ENCODE data around the gene LRRC43.
"Not testable (repeated sequence)": the region's sequence is repeated elsewhere in the genome, so short reads cannot be mapped to it uniquely, and the experiment has no call there.

LRRC43 gene

DNA sequence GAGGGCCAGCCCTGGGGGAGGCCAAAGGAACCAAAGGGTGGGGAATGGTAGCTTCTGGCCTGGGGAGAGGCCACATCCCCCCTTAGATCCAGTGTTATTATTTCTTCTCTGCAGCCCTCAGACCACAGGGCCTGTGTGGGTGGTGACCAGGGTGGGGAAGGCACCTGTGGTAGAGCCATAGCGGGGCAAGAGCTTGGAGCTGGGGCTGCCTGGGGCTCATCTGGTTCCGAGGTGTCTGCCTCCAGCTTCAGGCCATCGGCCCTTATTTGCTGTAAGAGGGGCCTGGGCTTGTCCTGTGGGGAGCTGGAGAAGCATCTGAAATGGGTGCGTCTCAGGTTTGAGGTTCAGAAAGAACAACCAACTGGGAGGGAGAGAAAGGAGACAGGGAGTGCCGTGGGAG is 18.5 kb downstream of the LRRC43 start:
- H2BK12ac ChIP-seq (ENCODE audit: low read length): no peak overlapping the region
- H3K27me3 ChIP-seq (ENCODE audit: insufficient read depth, low read length): peaks cover 13% of the 10 kb centered on the region
- H4K12ac ChIP-seq (ENCODE audit: low read depth, low read length): no peak overlapping the region
- H3K27ac ChIP-seq (ENCODE audit: low read depth, low read length): no peak overlapping the region
- no peak overlapping the region for H2BK120ac ChIP-seq (ENCODE audit: insufficient read depth, low read length, poor library complexity)
- no peak overlapping the region for H3K4ac ChIP-seq (ENCODE audit: low read depth, low read length)
- peaks cover 1% of the 10 kb centered on the region for H3K9me3 ChIP-seq (ENCODE audit: insufficient read depth, low read depth, low read length)
- H4K91ac ChIP-seq (ENCODE audit: low read depth, low read length): no peak overlapping the region
- H3K79me1 ChIP-seq (ENCODE audit: low read length): peaks cover 2% of the 10 kb centered on the region
- H3K4me2 ChIP-seq (ENCODE audit: low read length): no peak overlapping the region
- no peak overlapping the region for H4K8ac ChIP-seq (ENCODE audit: low read depth, low read length)
- H3K9ac ChIP-seq (ENCODE audit: low read length): no peak overlapping the region
- no peak overlapping the region for H2AFZ ChIP-seq (ENCODE audit: insufficient read depth, low read length, poor library complexity)
- H3K18ac ChIP-seq (ENCODE audit: low read length): no peak overlapping the region
- no peak overlapping the region for H3K14ac ChIP-seq (ENCODE audit: low read length)
- DNase-seq: no peak
- H3K23ac ChIP-seq (ENCODE audit: low read length): no peak overlapping the region
- H3K36me3 ChIP-seq (ENCODE audit: control insufficient read depth in 1 of 2, insufficient read depth in 2 of 2, low read length in 2 of 2): peaks cover 1 to 2% of the 10 kb centered on the region in 2 experiments
- H2BK5ac ChIP-seq (ENCODE audit: low read depth, low read length, poor library complexity): no peak overlapping the region
- H3K4me1 ChIP-seq (ENCODE audit: control insufficient read depth in 1 of 2, insufficient read depth in 2 of 2, low read length in 2 of 2): peaks cover 6 to 10% of the 10 kb centered on the region in 2 experiments
- no peaks in the 10 kb centered on the region for H3K79me2 ChIP-seq (ENCODE audit: control insufficient read depth, insufficient read depth, low read length, poor library complexity)
- H2AK5ac ChIP-seq (ENCODE audit: low read length): no peak overlapping the region
- no peak overlapping the region for H3K4me3 ChIP-seq (ENCODE audit: low read depth, low read length)
- WGBS (ENCODE audit: extremely low coverage, insufficient coverage, insufficient read length): no CpG with 5 or more reads among the region's 5 CpGs

GRCh38 chr12:122202017-122202416 is 19.1 kb downstream of the LRRC43 start:
- DNase-seq: no peak
- Histone ChIP-seq H3K27me3 (ENCODE audit: insufficient read depth, low read length) (peaks cover 13% of the 10 kb centered on the region), H2BK5ac (ENCODE audit: low read depth, low read length, poor library complexity) (no peak overlapping the region), H3K4ac (ENCODE audit: low read depth, low read length) (no peak overlapping the region), H4K12ac (ENCODE audit: low read depth, low read length) (no peak overlapping the region), H3K18ac (ENCODE audit: low read length) (no peak overlapping the region), H2BK120ac (ENCODE audit: insufficient read depth, low read length, poor library complexity) (no peak overlapping the region), H3K9ac (ENCODE audit: low read length) (no peak overlapping the region), H3K23ac (ENCODE audit: low read length) (no peak overlapping the region), H4K91ac (ENCODE audit: low read depth, low read length) (no peak overlapping the region), H3K9me3 (ENCODE audit: insufficient read depth, low read depth, low read length) (peaks cover 1% of the 10 kb centered on the region), H3K27ac (ENCODE audit: low read depth, low read length) (no peak overlapping the region), H3K4me3 (ENCODE audit: low read depth, low read length) (no peak overlapping the region), H3K36me3 (ENCODE audit: control insufficient read depth in 1 of 2, insufficient read depth in 2 of 2, low read length in 2 of 2) (peaks cover 8% of the 10 kb centered on the region in 2 experiments), H4K8ac (ENCODE audit: low read depth, low read length) (no peak overlapping the region), H2BK12ac (ENCODE audit: low read length) (no peak overlapping the region), H3K14ac (ENCODE audit: low read length) (no peak overlapping the region), H2AFZ (ENCODE audit: insufficient read depth, low read length, poor library complexity) (no peak overlapping the region), H3K4me2 (ENCODE audit: low read length) (no peak overlapping the region), H3K4me1 (ENCODE audit: control insufficient read depth in 1 of 2, insufficient read depth in 2 of 2, low read length in 2 of 2) (peaks cover 6 to 10% of the 10 kb centered on the region in 2 experiments), H2AK5ac (ENCODE audit: low read length) (no peak overlapping the region), H3K79me2 (ENCODE audit: control insufficient read depth, insufficient read depth, low read length, poor library complexity) (no peaks in the 10 kb centered on the region), H3K79me1 (ENCODE audit: low read length) (peaks cover 2% of the 10 kb centered on the region)
- no CpG with 5 or more reads among the region's 6 CpGs for whole genome bisulfite sequencing (ENCODE audit: extremely low coverage, insufficient coverage, insufficient read length)

GRCh38 chr12:122202811-122203210 is 19.9 kb downstream of the LRRC43 start:
- H2BK12ac ChIP-seq (ENCODE audit: low read length); H4K8ac ChIP-seq (ENCODE audit: low read depth, low read length); H3K79me2 ChIP-seq (ENCODE audit: control insufficient read depth, insufficient read depth, low read length, poor library complexity); H4K12ac ChIP-seq (ENCODE audit: low read depth, low read length); H2BK120ac ChIP-seq (ENCODE audit: insufficient read depth, low read length, poor library complexity); DNase-seq; H2BK5ac ChIP-seq (ENCODE audit: low read depth, low read length, poor library complexity); H3K4ac ChIP-seq (ENCODE audit: low read depth, low read length); H3K14ac ChIP-seq (ENCODE audit: low read length); H3K27ac ChIP-seq (ENCODE audit: low read depth, low read length); H3K9me3 ChIP-seq (ENCODE audit: insufficient read depth, low read depth, low read length); H3K23ac ChIP-seq (ENCODE audit: low read length); H3K79me1 ChIP-seq (ENCODE audit: low read length); H2AK5ac ChIP-seq (ENCODE audit: low read length); H3K18ac ChIP-seq (ENCODE audit: low read length); H3K4me3 ChIP-seq (ENCODE audit: low read depth, low read length); H4K91ac ChIP-seq (ENCODE audit: low read depth, low read length); H3K9ac ChIP-seq (ENCODE audit: low read length): not testable (repeated sequence)
- Histone ChIP-seq H3K4me1 (ENCODE audit: control insufficient read depth in 1 of 2, insufficient read depth in 2 of 2, low read length in 2 of 2) (peaks cover 6 to 10% of the 10 kb centered on the region in 2 experiments), H3K27me3 (ENCODE audit: insufficient read depth, low read length) (peaks cover 13% of the 10 kb centered on the region), H2AFZ (ENCODE audit: insufficient read depth, low read length, poor library complexity) (peak overlapping the region; percentile 84), H3K4me2 (ENCODE audit: low read length) (peak overlapping the region; percentile 65), H3K36me3 (ENCODE audit: control insufficient read depth in 1 of 2, insufficient read depth in 2 of 2, low read length in 2 of 2) (peaks cover 13 to 15% of the 10 kb centered on the region in 2 experiments)
- WGBS (ENCODE audit: extremely low coverage, insufficient coverage, insufficient read length): no CpG with 5 or more reads among the region's 19 CpGs

GRCh38 chr12:122203301-122204166 is 20.6 kb downstream of the LRRC43 start, which contains the start of gene B3GNT4:
Gene B3GNT4 (plus strand): TSS chr12:122203709. CDS start chr12:122204619, 910 bp downstream.
- Histone ChIP-seq H3K9ac (ENCODE audit: low read length) (no peak within 1 kb of the TSS), H3K27me3 (ENCODE audit: insufficient read depth, low read length) (peaks cover 13% of the 10 kb centered on the region), H3K79me2 (ENCODE audit: control insufficient read depth, insufficient read depth, low read length, poor library complexity) (no peaks in the 10 kb centered on the region), H4K8ac (ENCODE audit: low read depth, low read length) (peak within 1 kb of the TSS; percentile 23), H2BK12ac (ENCODE audit: low read length) (no peak within 1 kb of the TSS), H3K36me3 (ENCODE audit: control insufficient read depth in 1 of 2, insufficient read depth in 2 of 2, low read length in 2 of 2) (peaks cover 19 to 23% of the 10 kb centered on the region in 2 experiments), H2AK5ac (ENCODE audit: low read length) (no peak within 1 kb of the TSS), H3K14ac (ENCODE audit: low read length) (peak within 1 kb of the TSS; percentile 2), H4K12ac (ENCODE audit: low read depth, low read length) (no peak within 1 kb of the TSS), H3K4me1 (ENCODE audit: control insufficient read depth in 1 of 2, insufficient read depth in 2 of 2, low read length in 2 of 2) (peaks cover 6 to 10% of the 10 kb centered on the region in 2 experiments), H2AFZ (ENCODE audit: insufficient read depth, low read length, poor library complexity) (peak within 1 kb of the TSS; percentile 84), H3K79me1 (ENCODE audit: low read length) (peaks cover 2% of the 10 kb centered on the region), H4K91ac (ENCODE audit: low read depth, low read length) (no peak within 1 kb of the TSS), H3K23ac (ENCODE audit: low read length) (no peak within 1 kb of the TSS), H2BK5ac (ENCODE audit: low read depth, low read length, poor library complexity) (no peak within 1 kb of the TSS), H3K9me3 (ENCODE audit: insufficient read depth, low read depth, low read length) (peaks cover 1% of the 10 kb centered on the region), H3K27ac (ENCODE audit: low read depth, low read length) (no peak within 1 kb of the TSS), H3K4me3 (ENCODE audit: low read depth, low read length) (peak within 1 kb of the TSS; percentile 74), H3K18ac (ENCODE audit: low read length) (peak within 1 kb of the TSS; percentile 17), H2BK120ac (ENCODE audit: insufficient read depth, low read length, poor library complexity) (no peak within 1 kb of the TSS), H3K4me2 (ENCODE audit: low read length) (peak within 1 kb of the TSS; percentile 65), H3K4ac (ENCODE audit: low read depth, low read length) (no peak within 1 kb of the TSS)
- WGBS (ENCODE audit: extremely low coverage, insufficient coverage, insufficient read length): no CpG with 5 or more reads among the region's 104 CpGs
- peak; percentile 49 to 68 for DNase-seq
